GM12878 (cell line): Measurements from ENCODE around the gene B4GALT5.

Experiments
- ZZZ3 ChIP-seq: IDR thresholded peaks from 2 replicates; pipeline ENCODE4 v1.6.1; 2011; ENCODE audit warnings: low read depth; ENCODE audit not compliant: control insufficient read depth, insufficient read length
- TF ChIP-seq, protein P1 (sequence below): fragments of 450-650 bp; formaldehyde crosslinking; IDR thresholded peaks from 2 replicates; pipeline ENCODE4 v1.5.0; 2022; ENCODE audit warnings: mild to moderate bottlenecking, missing genetic modification characterization

DNA sequence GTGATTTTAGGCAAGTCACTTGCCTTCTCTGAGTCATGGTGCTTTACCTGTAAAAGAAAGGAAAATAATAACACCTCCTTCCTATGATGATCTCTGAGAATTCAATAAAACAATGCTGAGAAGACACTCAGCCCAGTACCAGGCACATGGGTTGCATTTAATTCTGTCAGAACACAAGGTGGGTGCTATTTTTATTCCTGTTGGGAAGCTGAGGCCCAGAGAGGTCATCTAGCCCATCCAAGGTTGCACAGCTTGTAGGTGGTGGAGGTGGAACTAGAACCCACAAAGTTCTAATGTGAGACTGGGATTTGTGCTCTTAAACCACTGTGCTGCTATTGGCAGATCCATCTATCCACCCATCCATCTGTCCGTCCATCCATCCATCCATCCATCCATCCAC is 106.1 kb downstream of the B4GALT5 start:
- TF ChIP-seq, protein P1, sequence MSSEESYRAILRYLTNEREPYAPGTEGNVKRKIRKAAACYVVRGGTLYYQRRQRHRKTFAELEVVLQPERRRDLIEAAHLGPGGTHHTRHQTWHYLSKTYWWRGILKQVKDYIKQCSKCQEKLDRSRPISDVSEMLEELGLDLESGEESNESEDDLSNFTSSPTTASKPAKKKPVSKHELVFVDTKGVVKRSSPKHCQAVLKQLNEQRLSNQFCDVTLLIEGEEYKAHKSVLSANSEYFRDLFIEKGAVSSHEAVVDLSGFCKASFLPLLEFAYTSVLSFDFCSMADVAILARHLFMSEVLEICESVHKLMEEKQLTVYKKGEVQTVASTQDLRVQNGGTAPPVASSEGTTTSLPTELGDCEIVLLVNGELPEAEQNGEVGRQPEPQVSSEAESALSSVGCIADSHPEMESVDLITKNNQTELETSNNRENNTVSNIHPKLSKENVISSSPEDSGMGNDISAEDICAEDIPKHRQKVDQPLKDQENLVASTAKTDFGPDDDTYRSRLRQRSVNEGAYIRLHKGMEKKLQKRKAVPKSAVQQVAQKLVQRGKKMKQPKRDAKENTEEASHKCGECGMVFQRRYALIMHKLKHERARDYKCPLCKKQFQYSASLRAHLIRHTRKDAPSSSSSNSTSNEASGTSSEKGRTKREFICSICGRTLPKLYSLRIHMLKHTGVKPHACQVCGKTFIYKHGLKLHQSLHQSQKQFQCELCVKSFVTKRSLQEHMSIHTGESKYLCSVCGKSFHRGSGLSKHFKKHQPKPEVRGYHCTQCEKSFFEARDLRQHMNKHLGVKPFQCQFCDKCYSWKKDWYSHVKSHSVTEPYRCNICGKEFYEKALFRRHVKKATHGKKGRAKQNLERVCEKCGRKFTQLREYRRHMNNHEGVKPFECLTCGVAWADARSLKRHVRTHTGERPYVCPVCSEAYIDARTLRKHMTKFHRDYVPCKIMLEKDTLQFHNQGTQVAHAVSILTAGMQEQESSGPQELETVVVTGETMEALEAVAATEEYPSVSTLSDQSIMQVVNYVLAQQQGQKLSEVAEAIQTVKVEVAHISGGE = no peak
- TF ChIP-seq ZZZ3 = no peak
